Left lung (tissue), 10 donors: ENCODE measurements around the gene MAP1B. TPM values are rescaled to one million over a fixed set of nuclear protein-coding genes. Genes with fewer than 3 reads are reported as not detected.
A peak's percentile ranks its signal among the peaks of the same experiment; 100 is the strongest.

Experiments
- ATAC-seq: fragments of 200-7000 bp; cut with Tn5 transposase; one replicate; pipeline ENCODE4 v1.9.1; 2020; ENCODE audit warnings: moderate library complexity
- DNase-seq, 4 donors: peaks; one replicate each; pipeline ENCODE4 v3.0.0-alpha.2; 2013 to 2020
- H3K27ac ChIP-seq, 2 donors: fragments of 200-600 bp; sonication (generic) in 1 of 2; one replicate each; pipeline versions ENCODE4 v1.5.0 to v1.8.0; 2020 to 2021
- H3K27me3 ChIP-seq, 2 donors: fragments of 200-600 bp; sonication (generic) in 1 of 2; one replicate each; pipeline versions ENCODE4 v1.5.0 to v1.8.0; 2020 to 2021
- H3K36me3 ChIP-seq, 2 donors: fragments of 200-600 bp; sonication (generic) in 1 of 2; one replicate each; pipeline versions ENCODE4 v1.5.0 to v1.8.0; 2020 to 2021
- H3K4me1 ChIP-seq, 2 donors: fragments of 200-600 bp; one replicate each; pipeline ENCODE4 v1.8.0; 2021
- H3K4me3 ChIP-seq, 2 donors: fragments of 200-600 bp; sonication (generic) in 1 of 2; one replicate each; pipeline versions ENCODE4 v1.5.0 to v1.8.0; 2020 to 2021; ENCODE audit warnings: mild to moderate bottlenecking in 1 of 2
- H3K9me3 ChIP-seq, 2 donors: fragments of 200-600 bp; sonication (generic) in 1 of 2; one replicate each; pipeline versions ENCODE4 v1.5.0 to v1.8.0; 2020 to 2021
- intact Hi-C, 2 donors: fragments of 100-400 bp; cut with DNase I; formaldehyde crosslinking; loops; one replicate each; pipeline versions ENCODE4 v1.11.2 to v1.14.2; 2022
- polyA plus RNA-seq, 6 donors: library from polyadenylated mRNA; unstranded; fragments of 120-200 nt; gene quantifications; one replicate each; pipeline ENCODE4 v1.2.1, GENCODE V29; 2013; ENCODE audit not compliant: insufficient read length in 6 of 6
- total RNA-seq, 2 donors: library from RNA; stranded (reverse); fragmentation: NEBNext Ultra II Directional; extraction: Animal tissue kit (Norgen Biotek cat#: 25700); gene quantifications; one replicate each; pipeline ENCODE4 v1.2.1, GENCODE V29; 2021
- TF ChIP-seq, protein P1 (sequence below), 2 donors: fragments of 200-600 bp; sonication (generic) in 1 of 2; IDR thresholded peaks; one replicate each; pipeline versions ENCODE4 v1.5.0 to v1.8.0; 2021; ENCODE audit warnings: antibody characterized with exemption in 2 of 2
- donor health status: DM: no; HTN: yes; CAD: no.
- donor health status: DM: no; HTN: no; CAD: no.

The MAP1B gene
- total and polyA plus RNA-seq, 8 donors = 14.6 to 62.6 (median 23.3) TPM

DNA sequence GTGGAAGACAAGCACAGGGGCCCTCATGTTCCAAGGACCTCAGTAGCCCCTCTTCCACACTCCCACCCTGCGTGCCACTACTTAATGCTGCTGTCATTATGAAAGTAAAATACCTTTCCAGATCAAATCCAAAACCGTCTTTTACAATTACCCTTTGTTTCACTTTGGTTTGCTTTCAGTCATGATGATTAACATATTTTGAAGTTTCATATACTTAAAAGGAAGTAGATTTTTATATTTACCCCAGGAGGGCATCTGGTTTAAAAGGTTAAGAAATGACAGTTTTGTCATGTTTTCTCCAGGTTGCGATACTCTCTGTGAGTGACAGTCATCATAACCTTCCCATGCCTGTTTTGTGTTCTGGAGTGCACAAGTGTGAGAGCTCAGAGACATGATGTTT, 13.5 kb upstream of the MAP1B start:
- TF ChIP-seq, protein P1, sequence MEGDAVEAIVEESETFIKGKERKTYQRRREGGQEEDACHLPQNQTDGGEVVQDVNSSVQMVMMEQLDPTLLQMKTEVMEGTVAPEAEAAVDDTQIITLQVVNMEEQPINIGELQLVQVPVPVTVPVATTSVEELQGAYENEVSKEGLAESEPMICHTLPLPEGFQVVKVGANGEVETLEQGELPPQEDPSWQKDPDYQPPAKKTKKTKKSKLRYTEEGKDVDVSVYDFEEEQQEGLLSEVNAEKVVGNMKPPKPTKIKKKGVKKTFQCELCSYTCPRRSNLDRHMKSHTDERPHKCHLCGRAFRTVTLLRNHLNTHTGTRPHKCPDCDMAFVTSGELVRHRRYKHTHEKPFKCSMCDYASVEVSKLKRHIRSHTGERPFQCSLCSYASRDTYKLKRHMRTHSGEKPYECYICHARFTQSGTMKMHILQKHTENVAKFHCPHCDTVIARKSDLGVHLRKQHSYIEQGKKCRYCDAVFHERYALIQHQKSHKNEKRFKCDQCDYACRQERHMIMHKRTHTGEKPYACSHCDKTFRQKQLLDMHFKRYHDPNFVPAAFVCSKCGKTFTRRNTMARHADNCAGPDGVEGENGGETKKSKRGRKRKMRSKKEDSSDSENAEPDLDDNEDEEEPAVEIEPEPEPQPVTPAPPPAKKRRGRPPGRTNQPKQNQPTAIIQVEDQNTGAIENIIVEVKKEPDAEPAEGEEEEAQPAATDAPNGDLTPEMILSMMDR (IDR thresholded peaks at IDR 0.05) = no peak
- intact Hi-C loops = no loop called here
- ATAC-seq (no peak), DNase-seq (no peak)
- H3K4me3 ChIP-seq = no peak overlapping the region
- H3K9me3 ChIP-seq = no peaks in the 10 kb centered on the region
- H3K4me1 ChIP-seq = no peaks in the 10 kb centered on the region
- H3K27me3 ChIP-seq = no peaks in the 10 kb centered on the region
- no peak overlapping the region for H3K27ac ChIP-seq
- no peaks in the 10 kb centered on the region for H3K36me3 ChIP-seq

DNA sequence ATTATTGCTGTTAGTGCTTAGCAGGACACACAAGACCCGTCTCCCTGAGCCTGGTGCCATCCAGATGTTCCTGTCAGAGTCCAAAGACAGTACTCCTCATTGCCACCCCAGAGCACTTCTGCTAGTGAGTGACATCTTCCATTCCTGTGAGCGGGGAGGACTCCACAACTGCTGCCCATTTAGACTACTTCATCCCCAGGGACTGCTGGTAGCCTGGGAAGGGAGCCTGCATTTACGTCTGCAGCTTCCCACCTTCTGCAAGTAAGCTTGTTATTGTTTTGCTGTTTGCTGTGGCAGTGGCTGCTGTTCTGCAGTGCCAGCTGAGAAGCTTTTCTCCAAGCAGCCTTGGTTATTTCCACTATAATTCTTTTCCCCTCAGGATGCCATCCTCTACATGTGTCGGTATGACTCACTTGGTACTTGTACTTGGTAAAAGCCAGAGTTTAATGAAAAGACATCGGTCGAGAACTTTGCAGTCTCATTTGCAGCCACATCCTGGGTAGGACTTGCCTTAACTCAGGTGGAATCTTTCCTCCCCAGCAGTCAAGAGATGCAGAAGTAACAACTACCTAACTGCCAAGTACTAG, 10.6 kb upstream of the MAP1B start:
- H3K4me1 ChIP-seq = no peaks in the 10 kb centered on the region
- DNase-seq (no peak), ATAC-seq (no peak)
- no peaks in the 10 kb centered on the region for H3K27me3 ChIP-seq
- H3K27ac ChIP-seq = no peak overlapping the region
- TF ChIP-seq, protein P1 (IDR thresholded peaks at IDR 0.05) = no peak
- intact Hi-C loops = no loop called here
- H3K9me3 ChIP-seq = no peaks in the 10 kb centered on the region
- no peaks in the 10 kb centered on the region for H3K36me3 ChIP-seq
- no peak overlapping the region for H3K4me3 ChIP-seq

DNA sequence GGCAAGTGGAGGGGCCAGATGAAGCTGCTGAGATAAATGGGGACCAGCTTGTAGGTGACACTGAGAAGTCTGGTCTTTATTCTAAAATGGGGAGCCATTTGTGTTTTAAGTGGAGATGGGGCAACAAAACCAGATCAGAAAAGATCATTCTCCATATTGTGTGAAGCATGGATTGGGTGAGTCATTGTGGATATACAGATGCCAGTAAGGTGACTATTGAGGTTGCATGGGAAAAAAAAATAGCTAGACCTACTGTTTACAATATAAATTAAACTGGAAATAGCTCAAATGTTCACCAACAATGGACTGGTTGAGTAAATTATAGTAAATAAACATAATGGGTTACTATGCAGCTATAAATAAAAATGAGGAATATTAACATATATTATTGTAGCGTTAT, 5.4 kb upstream of the MAP1B start:
- no peak overlapping the region for H3K27ac ChIP-seq
- H3K36me3 ChIP-seq = no peaks in the 10 kb centered on the region
- peaks cover 0 to 1% of the 10 kb centered on the region in 2 donors for H3K4me1 ChIP-seq
- no peak for ATAC-seq
- intact Hi-C loops = no loop called here
- peaks cover 5 to 15% of the 10 kb centered on the region in 2 donors for H3K27me3 ChIP-seq
- no peak overlapping the region for H3K4me3 ChIP-seq
- no peaks in the 10 kb centered on the region for H3K9me3 ChIP-seq
- DNase-seq = no peak
- TF ChIP-seq, protein P1 (IDR thresholded peaks at IDR 0.05) = no peak

DNA sequence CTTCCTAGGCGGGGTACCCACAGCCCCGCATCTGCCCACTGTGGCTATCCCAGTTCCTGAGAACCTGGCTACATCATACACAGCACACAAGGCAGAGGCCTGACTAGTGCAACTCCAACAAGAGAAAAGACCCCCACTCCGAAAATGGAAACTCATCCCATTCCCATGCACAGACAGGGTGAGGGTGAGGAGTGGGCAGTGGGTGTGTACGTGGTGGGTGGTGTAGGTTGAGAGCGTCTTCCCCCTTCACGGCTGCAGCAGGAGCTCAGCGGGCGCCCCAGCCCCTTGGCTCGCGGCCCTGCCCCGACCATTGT, 501 bp upstream of the MAP1B start:
- H3K9me3 ChIP-seq = no peaks in the 10 kb centered on the region
- DNase-seq = peak in 1 of 4 donors; percentile 5
- peaks cover 26 to 55% of the 10 kb centered on the region in 2 donors for H3K27me3 ChIP-seq
- H3K4me3 ChIP-seq = peak overlapping the region; percentile 47 to 53
- TF ChIP-seq, protein P1 (IDR thresholded peaks at IDR 0.05) = no peak
- H3K27ac ChIP-seq = no peak overlapping the region
- intact Hi-C loops = no loop called here
- H3K36me3 ChIP-seq = no peaks in the 10 kb centered on the region
- no peak for ATAC-seq
- H3K4me1 ChIP-seq = peaks cover 0 to 28% of the 10 kb centered on the region in 2 donors

DNA sequence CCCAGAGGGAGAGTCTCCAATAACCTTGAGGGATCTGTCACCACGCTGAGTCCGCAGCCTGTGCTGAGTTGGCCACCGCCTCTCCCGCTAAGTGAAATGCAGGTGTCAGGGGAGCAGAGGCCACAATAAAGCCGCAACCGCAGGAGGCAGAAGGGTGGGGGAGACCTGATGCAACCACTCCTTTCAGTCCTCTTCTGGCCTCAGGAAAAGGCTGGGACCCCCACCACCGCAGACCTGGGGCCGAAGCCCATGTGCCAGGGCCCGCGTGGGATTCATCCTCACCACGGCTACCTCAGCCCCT, 576 bp downstream of the MAP1B start:
- TF ChIP-seq, protein P1 (IDR thresholded peaks at IDR 0.05) = no peak
- H3K27ac ChIP-seq = peak overlapping the region; percentile 26 to 59
- H3K4me1 ChIP-seq = peaks cover 0 to 28% of the 10 kb centered on the region in 2 donors

More for the DNA sequence above, 576 bp downstream of the MAP1B start:
- Histone ChIP-seq H3K36me3 (no peaks in the 10 kb centered on the region), H3K9me3 (no peaks in the 10 kb centered on the region), H3K27me3 (peaks cover 26 to 55% of the 10 kb centered on the region in 2 donors), H3K4me3 (peak overlapping the region; percentile 47 to 53)
- ATAC-seq (peak; percentile 39), DNase-seq (no peak)
- intact Hi-C loops = no loop called here
